Activated CD4-positive, alpha-beta T cell treated with anti-CD3 and anti-CD28 coated beads for 36 hours (primary cell): Measurements from ENCODE around the gene HKDC1. TPM values are rescaled to one million over a fixed set of nuclear protein-coding genes. Genes with fewer than 3 reads are reported as not detected.

Source experiments
- ATAC-seq: fragments of 200-7000 bp; cut with Tn5 transposase; one replicate; pipeline ENCODE4 v1.10.0; 2021; ENCODE audit warnings: mild to moderate bottlenecking, moderate library complexity
- CTCF ChIA-PET: fragments of 350-600 bp; sonication (Branson Sonifier 250); formaldehyde crosslinking; loops from one replicate; lab custom pipeline; 2021; ENCODE audit warnings: antibody characterized with exemption; lab: Charles Lee
- POLR2A ChIA-PET: fragments of 350-600 bp; sonication (Branson Sonifier 250); formaldehyde crosslinking; loops from one replicate; lab custom pipeline; 2021; ENCODE audit warnings: antibody characterized with exemption, inconsistent platforms; lab: Charles Lee
- DNase-seq: peaks from one replicate; pipeline ENCODE4 v3.0.0-alpha.2; 2020
- H3K27ac Mint-ChIP-seq: one replicate; pipeline ENCODE4 v1.8.0; 2021; ENCODE audit warnings: mixed read lengths
- H3K27me3 Mint-ChIP-seq: one replicate; pipeline ENCODE4 v1.8.0; 2021; ENCODE audit warnings: mixed read lengths
- H3K36me3 Mint-ChIP-seq: one replicate; pipeline ENCODE4 v1.8.0; 2021; ENCODE audit warnings: low read depth, mixed read lengths
- H3K4me1 Mint-ChIP-seq: one replicate; pipeline ENCODE4 v1.8.0; 2021; ENCODE audit warnings: mixed read lengths
- H3K4me3 Mint-ChIP-seq: one replicate; pipeline ENCODE4 v1.8.0; 2021; ENCODE audit warnings: mild to moderate bottlenecking, moderate library complexity, mixed read lengths
- H3K9me3 Mint-ChIP-seq: one replicate; pipeline ENCODE4 v1.8.0; 2021; ENCODE audit warnings: low read depth, mixed read lengths
- intact Hi-C, 2 experiments: fragments of 100-400 bp; cut with DNase I in 1 of 2; cut with micrococcal nuclease in 1 of 2; formaldehyde crosslinking; loops; one replicate each; pipeline versions ENCODE4 v1.14.2 to v1.15.1; 2022 to 2024; cut with DNase I, micrococcal nuclease
- total RNA-seq, 2 experiments: library from RNA; stranded (reverse); gene quantifications; one replicate each; pipeline ENCODE4 v1.2.3, GENCODE V29; 2021

HKDC1 gene
- total RNA-seq, 2 experiments from 2014 or later: 0.30 to 0.80 TPM

- Mint-ChIP-seq H3K27ac (peak overlapping the region; percentile 49), H3K27me3 (no peaks in the 10 kb centered on the region), H3K9me3 (no peaks in the 10 kb centered on the region), H3K4me1 (peaks cover 5% of the 10 kb centered on the region), H3K36me3 (peaks cover 27% of the 10 kb centered on the region), H3K4me3 (no peak overlapping the region)
- intact Hi-C loops: no loop called here
- DNase-seq (no peak), ATAC-seq (no peak)
- CTCF ChIA-PET: interaction anchor here (0.6 kb wide), 1 partner anchor 60 kb away, joined by 3 read pairs; no protein-coding TSS in a partner anchor
- POLR2A ChIA-PET: interaction anchor here (0.7 kb wide), 1 partner anchor 28 kb away, joined by 3 read pairs; no protein-coding TSS in a partner anchor
Observed at GRCh38 chr10:69201045-69201444, 19.1 kb upstream of the HKDC1 start.

- intact Hi-C loops: no loop called here
- ATAC-seq (peak; percentile 38), DNase-seq (no peak)
- no peak overlapping the region for H3K4me3 Mint-ChIP-seq
- H3K9me3 Mint-ChIP-seq: no peaks in the 10 kb centered on the region
- H3K27me3 Mint-ChIP-seq: no peaks in the 10 kb centered on the region
- peaks cover 32% of the 10 kb centered on the region for H3K36me3 Mint-ChIP-seq
- H3K27ac Mint-ChIP-seq: no peak overlapping the region
- ChIA-PET POLR2A (no interaction called here), CTCF (no interaction called here)
- H3K4me1 Mint-ChIP-seq: peaks cover 5% of the 10 kb centered on the region
Observed at GRCh38 chr10:69202332-69202731, 17.8 kb upstream of the HKDC1 start.

- Mint-ChIP-seq H3K27me3 (no peaks in the 10 kb centered on the region), H3K4me1 (peaks cover 12% of the 10 kb centered on the region), H3K4me3 (no peak overlapping the region), H3K36me3 (peaks cover 25% of the 10 kb centered on the region), H3K9me3 (no peaks in the 10 kb centered on the region), H3K27ac (no peak overlapping the region)
- CTCF ChIA-PET: interaction anchor here (0.7 kb wide), 1 partner anchor 29 kb away, joined by 3 read pairs; the partner anchor contains the start of gene SUPV3L1
- POLR2A ChIA-PET: no interaction called here
- DNase-seq (no peak), ATAC-seq (no peak)
- intact Hi-C loops: no loop called here
Observed at GRCh38 chr10:69208761-69209160, 11.4 kb upstream of the HKDC1 start.

DNA sequence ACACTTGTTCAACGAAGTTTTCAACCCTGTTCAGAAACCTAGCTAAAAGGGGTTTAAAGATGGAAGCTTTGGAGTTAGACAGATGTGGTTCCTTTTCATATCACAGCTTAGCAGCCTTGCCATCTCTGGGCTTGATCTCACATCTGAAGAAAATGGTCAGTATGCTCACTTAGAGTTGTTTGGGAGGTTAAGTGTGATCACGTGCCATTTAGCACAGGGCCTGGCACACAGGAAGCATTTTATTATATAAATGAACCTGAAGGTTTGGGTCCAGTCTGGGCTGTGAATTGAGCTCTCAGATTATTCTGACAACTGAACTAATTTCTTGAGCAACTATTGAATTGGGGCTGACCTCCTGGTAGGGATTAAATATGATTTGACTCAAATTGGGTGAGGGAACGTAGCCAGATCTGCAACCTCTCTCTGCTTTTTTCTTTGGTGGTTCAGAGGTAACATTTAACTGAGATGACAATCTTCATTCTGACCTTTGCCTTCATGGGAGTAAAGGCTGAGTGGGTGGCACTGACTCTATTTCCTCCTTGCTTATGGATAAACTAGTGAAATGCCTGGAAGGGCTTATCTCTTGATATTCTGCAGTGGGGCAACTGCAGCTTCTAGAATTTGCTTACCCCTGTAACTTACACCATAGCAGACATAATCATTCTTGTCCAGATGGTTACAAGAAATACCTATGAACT lies 10.2 kb upstream of the HKDC1 start:
- no peak for ATAC-seq
- Mint-ChIP-seq H3K27ac (peak overlapping the region; percentile 10), H3K9me3 (no peaks in the 10 kb centered on the region), H3K36me3 (peaks cover 23% of the 10 kb centered on the region), H3K4me3 (no peak overlapping the region), H3K27me3 (no peaks in the 10 kb centered on the region), H3K4me1 (peaks cover 23% of the 10 kb centered on the region)
- ChIA-PET POLR2A (no interaction called here), CTCF (interaction anchor here (0.7 kb wide), 1 partner anchor 16 kb away, joined by 3 read pairs; no protein-coding TSS in a partner anchor)
- intact Hi-C loops: no loop called here
- DNase-seq: no peak

GRCh38 chr10:69211104-69211503 lies 9.0 kb upstream of the HKDC1 start:
- ChIA-PET POLR2A (no interaction called here), CTCF (interaction anchor here (0.6 to 1.0 kb wide), 3 partner anchors 21 to 1582 kb away, joined by 3 to 4 read pairs (median 3); no protein-coding TSS in a partner anchor)
- intact Hi-C loops: no loop called here
- H3K36me3 Mint-ChIP-seq: peaks cover 18% of the 10 kb centered on the region
- no peak overlapping the region for H3K27ac Mint-ChIP-seq
- peaks cover 35% of the 10 kb centered on the region for H3K4me1 Mint-ChIP-seq
- no peaks in the 10 kb centered on the region for H3K27me3 Mint-ChIP-seq
- DNase-seq: no peak
- no peak for ATAC-seq
- H3K9me3 Mint-ChIP-seq: no peaks in the 10 kb centered on the region
- no peak overlapping the region for H3K4me3 Mint-ChIP-seq

DNA sequence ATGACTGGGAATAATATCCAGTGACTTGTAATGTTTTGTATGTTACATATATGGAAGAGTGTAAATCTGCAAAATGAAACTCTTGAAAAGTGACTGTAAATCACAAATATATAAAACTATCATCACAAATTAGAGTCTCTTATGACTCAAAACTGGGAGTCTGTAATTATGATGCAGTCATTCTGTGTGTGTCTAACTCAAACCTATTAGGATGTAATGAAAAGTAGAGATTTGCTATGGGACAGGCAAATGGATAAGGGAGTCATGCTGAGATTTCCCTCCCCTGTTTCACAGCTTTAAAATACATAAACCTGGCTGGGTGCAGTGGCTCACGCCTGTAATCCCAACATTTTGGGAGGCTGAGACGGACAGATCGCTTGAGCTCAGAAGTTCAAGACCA lies 8.6 kb upstream of the HKDC1 start:
- DNase-seq (no peak), ATAC-seq (no peak)
- ChIA-PET CTCF (interaction anchor here (1.0 kb wide), 1 partner anchor 24 kb away, joined by 3 read pairs; no protein-coding TSS in a partner anchor), POLR2A (no interaction called here)
- Mint-ChIP-seq H3K27ac (no peak overlapping the region), H3K27me3 (no peaks in the 10 kb centered on the region), H3K4me1 (peaks cover 39% of the 10 kb centered on the region), H3K4me3 (no peak overlapping the region), H3K9me3 (no peaks in the 10 kb centered on the region), H3K36me3 (peaks cover 14% of the 10 kb centered on the region)
- intact Hi-C loops: no loop called here

- DNase-seq: no peak
- no peaks in the 10 kb centered on the region for H3K9me3 Mint-ChIP-seq
- intact Hi-C loops: loop anchor here (1.0 to 2.0 kb wide), 4 partner anchors 9 to 225 kb away; partner anchors contain the start of genes KIFBP (in 1 of the 2) and SUPV3L1 (in 1 of the 2)
- CTCF ChIA-PET: interaction anchor here (0.6 to 1.2 kb wide), 4 partner anchors 23 to 344 kb away, joined by 3 to 4 read pairs (median 4); no protein-coding TSS in a partner anchor
- H3K4me1 Mint-ChIP-seq: peaks cover 43% of the 10 kb centered on the region
- POLR2A ChIA-PET: no interaction called here
- no peak overlapping the region for H3K4me3 Mint-ChIP-seq
- H3K27me3 Mint-ChIP-seq: no peaks in the 10 kb centered on the region
- peaks cover 2% of the 10 kb centered on the region for H3K36me3 Mint-ChIP-seq
- H3K27ac Mint-ChIP-seq: peak overlapping the region; percentile 81
- peak; percentile 50 for ATAC-seq
Observed at GRCh38 chr10:69213591-69214311, 6.4 kb upstream of the HKDC1 start.

GRCh38 chr10:69214666-69215131 lies 5.4 kb upstream of the HKDC1 start:
- ATAC-seq (peak; percentile 52), DNase-seq (no peak)
- intact Hi-C loops: loop anchor here (1.0 to 2.0 kb wide), 5 partner anchors 8 to 226 kb away; partner anchors contain the start of genes KIFBP (in 1 of the 2) and SUPV3L1 (in 1 of the 2)
- H3K9me3 Mint-ChIP-seq: no peaks in the 10 kb centered on the region
- H3K27ac Mint-ChIP-seq: peak overlapping the region; percentile 81
- H3K27me3 Mint-ChIP-seq: no peaks in the 10 kb centered on the region
- H3K4me3 Mint-ChIP-seq: no peak overlapping the region
- peaks cover 43% of the 10 kb centered on the region for H3K4me1 Mint-ChIP-seq
- ChIA-PET POLR2A (interaction anchor here (0.8 to 1.0 kb wide), 3 partner anchors 17 to 259 kb away, joined by 3 to 12 read pairs (median 3); partner anchors contain the start of genes DDX21 and SRGN), CTCF (interaction anchor here (0.6 to 1.2 kb wide), 6 partner anchors 15 to 1128 kb away, joined by 3 to 5 read pairs (median 3); no protein-coding TSS in a partner anchor)
- no peaks in the 10 kb centered on the region for H3K36me3 Mint-ChIP-seq

DNA sequence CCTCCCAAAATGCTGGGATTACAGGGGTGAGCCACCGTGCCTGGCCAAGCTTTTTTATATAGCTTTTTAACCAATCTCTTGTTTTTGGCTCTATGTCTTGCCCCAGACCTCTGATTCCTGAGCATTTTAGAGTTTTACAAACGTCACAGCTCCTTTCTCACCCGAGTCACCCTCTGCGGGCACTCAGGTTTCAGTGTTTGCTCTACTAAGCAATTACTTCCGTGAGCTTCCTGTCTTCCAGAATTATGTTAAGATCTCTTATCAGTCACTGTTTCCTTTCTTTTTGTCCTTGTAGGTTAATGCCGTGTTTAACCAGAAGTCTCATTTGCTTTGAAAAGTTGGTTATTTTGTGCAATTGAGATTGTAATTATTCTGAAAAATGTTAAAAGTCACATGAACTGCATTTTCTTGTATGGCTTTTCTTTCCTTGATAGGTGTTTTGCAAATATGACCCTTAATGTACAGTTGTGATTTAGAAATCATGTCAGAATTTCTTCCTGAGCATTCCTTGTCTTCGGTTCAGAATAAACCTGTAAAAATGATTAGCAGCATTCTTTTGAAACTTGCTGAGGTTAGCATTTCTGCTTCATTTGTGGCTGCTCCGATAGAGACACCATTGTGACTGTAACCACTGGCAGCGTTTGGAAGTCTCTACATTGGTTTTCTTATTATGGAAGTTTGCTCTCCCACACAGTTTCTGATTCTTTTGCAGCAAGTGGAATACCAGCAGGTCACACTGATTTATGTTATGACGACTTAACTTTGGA lies 4.5 kb upstream of the HKDC1 start:
- intact Hi-C loops: loop anchor here (1.0 to 2.0 kb wide), 4 partner anchors 35 to 227 kb away; partner anchors contain the start of genes KIFBP (in 1 of the 2) and SUPV3L1 (in 1 of the 2)
- Mint-ChIP-seq H3K27ac (peak overlapping the region; percentile 81), H3K4me1 (peaks cover 36% of the 10 kb centered on the region), H3K36me3 (no peaks in the 10 kb centered on the region), H3K4me3 (peak overlapping the region; percentile 15), H3K27me3 (no peaks in the 10 kb centered on the region), H3K9me3 (no peaks in the 10 kb centered on the region)
- peak; percentile 80 for ATAC-seq
- CTCF ChIA-PET: interaction anchor here (0.6 to 1.2 kb wide), 8 partner anchors 16 to 1128 kb away, joined by 3 to 5 read pairs (median 3); no protein-coding TSS in a partner anchor
- POLR2A ChIA-PET: interaction anchor here (0.6 to 1.0 kb wide), 5 partner anchors 16 to 260 kb away, joined by 3 to 12 read pairs (median 3); partner anchors contain the start of genes DDX21 and SRGN
- peak; percentile 72 for DNase-seq

DNA sequence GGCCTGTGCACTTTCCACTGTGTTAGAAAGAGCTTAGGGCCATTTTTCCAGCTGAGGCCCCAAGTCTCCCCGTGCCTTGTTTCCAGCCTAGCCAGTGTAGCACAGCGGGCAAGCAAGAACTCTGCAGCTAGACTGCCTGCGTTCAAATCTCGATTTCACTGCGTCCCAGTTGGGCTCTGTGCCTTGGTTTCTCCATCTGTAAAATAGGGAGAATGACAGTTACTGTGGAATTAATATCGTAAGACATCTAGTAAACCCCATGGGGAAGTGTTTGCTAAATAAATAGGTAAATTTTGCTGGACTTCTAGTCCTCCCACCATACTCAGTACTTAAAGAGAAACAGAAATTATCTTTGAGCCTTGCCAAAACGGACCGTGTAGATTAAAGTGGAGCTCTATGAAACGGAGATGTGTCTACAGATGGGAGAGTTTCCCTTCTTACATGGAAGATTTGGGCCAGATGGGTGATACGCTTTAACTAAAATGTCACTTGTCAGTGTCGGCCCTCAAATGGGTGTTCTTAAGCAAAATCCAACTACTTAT lies 3.5 kb upstream of the HKDC1 start:
- no peak overlapping the region for H3K4me3 Mint-ChIP-seq
- intact Hi-C loops: no loop called here
- ATAC-seq: no peak

More for the DNA sequence above, 3.5 kb upstream of the HKDC1 start:
- Mint-ChIP-seq H3K4me1 (peaks cover 42% of the 10 kb centered on the region), H3K36me3 (no peaks in the 10 kb centered on the region), H3K27ac (no peak overlapping the region), H3K9me3 (no peaks in the 10 kb centered on the region), H3K27me3 (no peaks in the 10 kb centered on the region)
- no peak for DNase-seq
- POLR2A ChIA-PET: interaction anchor here (0.7 kb wide), 1 partner anchor 200 kb away, joined by 3 read pairs; the partner anchor contains the start of gene TACR2
- CTCF ChIA-PET: interaction anchor here (0.6 to 0.8 kb wide), 5 partner anchors 17 to 233 kb away, joined by 3 to 6 read pairs (median 3); no protein-coding TSS in a partner anchor
